A549 (cell line): ENCODE results near the gene PTCD3.

ENCODE experiments used
- CHD4 ChIP-seq: fragments of 200-600 bp; sonication (generic); IDR thresholded peaks from 2 replicates; pipeline ENCODE4 v1.6.1; 2016; ENCODE audit warnings: antibody characterized with exemption, mild to moderate bottlenecking, borderline replicate concordance
- EP300 ChIP-seq, 2 experiments: fragments of >200 bp; sonication (Bioruptor Twin); formaldehyde crosslinking; IDR thresholded peaks; 2 replicates in 1 of 2; 3 replicates in 1 of 2; pipeline ENCODE4 v1.6.1; 2016 to 2017
- ESRRA ChIP-seq: fragments of 150-350 bp; IDR thresholded peaks from 2 replicates; pipeline ENCODE4 v1.6.1; 2014; ENCODE audit warnings: mild to moderate bottlenecking, low read length, borderline replicate concordance
- SMC3 ChIP-seq: fragments of >200 bp; sonication (Bioruptor Twin); formaldehyde crosslinking; IDR thresholded peaks from 3 replicates; pipeline ENCODE4 v1.6.1; 2018; ENCODE audit warnings: inconsistent platforms
- TF ChIP-seq, protein P1 (sequence below): fragments of >200 bp; sonication (Bioruptor Twin); formaldehyde crosslinking; IDR thresholded peaks from 3 replicates; pipeline ENCODE4 v1.5.1; 2016
- TF ChIP-seq, protein P2 (sequence below): IDR thresholded peaks from 2 replicates; pipeline ENCODE4 v1.6.1; 2012

DNA sequence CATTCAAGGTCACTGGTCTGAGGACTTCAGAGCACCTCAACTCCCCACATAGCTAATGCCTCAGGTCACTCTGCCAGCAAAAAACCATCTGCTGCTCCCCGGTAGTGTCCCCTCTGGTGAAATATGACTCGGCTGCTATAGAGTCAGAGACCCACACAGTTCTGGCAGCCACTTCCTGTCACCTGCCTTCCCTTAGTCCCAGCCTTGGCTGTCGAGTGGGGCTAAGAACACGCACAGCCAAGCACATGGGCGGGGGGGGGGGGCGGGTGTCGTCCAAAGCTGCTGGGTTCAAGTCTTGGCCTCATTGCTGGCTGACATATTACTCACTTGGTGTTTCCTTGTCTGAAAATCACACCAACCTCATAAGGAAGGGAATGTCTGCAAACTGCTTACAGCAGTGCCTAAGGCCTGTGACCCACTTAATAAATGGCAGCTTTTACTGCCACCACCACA is 37.9 kb upstream of the PTCD3 start:
- TF ChIP-seq SMC3 (no peak), EP300 (IDR thresholded peaks at IDR 0.05) (no peak), ESRRA (no peak), CHD4 (no peak)
- TF ChIP-seq, protein P1, sequence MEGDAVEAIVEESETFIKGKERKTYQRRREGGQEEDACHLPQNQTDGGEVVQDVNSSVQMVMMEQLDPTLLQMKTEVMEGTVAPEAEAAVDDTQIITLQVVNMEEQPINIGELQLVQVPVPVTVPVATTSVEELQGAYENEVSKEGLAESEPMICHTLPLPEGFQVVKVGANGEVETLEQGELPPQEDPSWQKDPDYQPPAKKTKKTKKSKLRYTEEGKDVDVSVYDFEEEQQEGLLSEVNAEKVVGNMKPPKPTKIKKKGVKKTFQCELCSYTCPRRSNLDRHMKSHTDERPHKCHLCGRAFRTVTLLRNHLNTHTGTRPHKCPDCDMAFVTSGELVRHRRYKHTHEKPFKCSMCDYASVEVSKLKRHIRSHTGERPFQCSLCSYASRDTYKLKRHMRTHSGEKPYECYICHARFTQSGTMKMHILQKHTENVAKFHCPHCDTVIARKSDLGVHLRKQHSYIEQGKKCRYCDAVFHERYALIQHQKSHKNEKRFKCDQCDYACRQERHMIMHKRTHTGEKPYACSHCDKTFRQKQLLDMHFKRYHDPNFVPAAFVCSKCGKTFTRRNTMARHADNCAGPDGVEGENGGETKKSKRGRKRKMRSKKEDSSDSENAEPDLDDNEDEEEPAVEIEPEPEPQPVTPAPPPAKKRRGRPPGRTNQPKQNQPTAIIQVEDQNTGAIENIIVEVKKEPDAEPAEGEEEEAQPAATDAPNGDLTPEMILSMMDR, result no peak
- TF ChIP-seq, protein P2, sequence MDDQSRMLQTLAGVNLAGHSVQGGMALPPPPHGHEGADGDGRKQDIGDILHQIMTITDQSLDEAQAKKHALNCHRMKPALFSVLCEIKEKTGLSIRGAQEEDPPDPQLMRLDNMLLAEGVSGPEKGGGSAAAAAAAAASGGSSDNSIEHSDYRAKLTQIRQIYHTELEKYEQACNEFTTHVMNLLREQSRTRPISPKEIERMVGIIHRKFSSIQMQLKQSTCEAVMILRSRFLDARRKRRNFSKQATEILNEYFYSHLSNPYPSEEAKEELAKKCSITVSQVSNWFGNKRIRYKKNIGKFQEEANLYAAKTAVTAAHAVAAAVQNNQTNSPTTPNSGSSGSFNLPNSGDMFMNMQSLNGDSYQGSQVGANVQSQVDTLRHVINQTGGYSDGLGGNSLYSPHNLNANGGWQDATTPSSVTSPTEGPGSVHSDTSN, result no peak
